ENCODE measurements around the gene PSMG3. TPM values are rescaled to one million over a fixed set of nuclear protein-coding genes. Genes with fewer than 3 reads are reported as not detected.
"Not testable (repeated sequence)": the region's sequence is repeated elsewhere in the genome, so short reads cannot be mapped to it uniquely, and the experiment has no call there.

The PSMG3 gene
- total RNA-seq, 1 experiment from 2014 or later: 33.3 TPM

DNA sequence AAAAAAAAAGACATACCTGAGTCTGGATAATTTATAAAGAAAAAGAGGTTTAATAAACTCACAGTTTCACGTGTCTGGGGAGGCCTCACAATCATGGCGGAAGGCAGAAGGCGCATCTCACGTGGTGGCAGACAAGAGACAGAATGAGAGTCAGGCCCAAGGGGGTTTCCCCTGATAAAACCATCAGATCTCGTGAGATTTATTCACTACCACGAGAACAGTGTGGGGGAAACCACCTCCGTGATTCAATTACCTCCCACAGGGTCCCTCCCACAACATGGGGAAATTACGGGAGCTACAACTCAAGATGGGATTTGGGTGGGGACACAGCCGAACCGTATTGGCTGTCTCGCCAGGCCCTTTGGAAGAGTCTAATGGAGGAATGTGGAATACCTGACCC is 48.4 kb downstream of the PSMG3 start:
- no peak overlapping the region for H3K4me3 Mint-ChIP-seq
- H3K9me3 Mint-ChIP-seq: peaks cover 8% of the 10 kb centered on the region
- no peaks in the 10 kb centered on the region for H3K36me3 Mint-ChIP-seq
- H3K4me1 Mint-ChIP-seq: peaks cover 7% of the 10 kb centered on the region
- ChIA-PET CTCF (no interaction called here), POLR2A (no interaction called here)
- no peak for TF ChIP-seq CREM (CRISPR knock-in tag; IDR thresholded peaks at IDR 0.05)
- TF ChIP-seq, protein P1, sequence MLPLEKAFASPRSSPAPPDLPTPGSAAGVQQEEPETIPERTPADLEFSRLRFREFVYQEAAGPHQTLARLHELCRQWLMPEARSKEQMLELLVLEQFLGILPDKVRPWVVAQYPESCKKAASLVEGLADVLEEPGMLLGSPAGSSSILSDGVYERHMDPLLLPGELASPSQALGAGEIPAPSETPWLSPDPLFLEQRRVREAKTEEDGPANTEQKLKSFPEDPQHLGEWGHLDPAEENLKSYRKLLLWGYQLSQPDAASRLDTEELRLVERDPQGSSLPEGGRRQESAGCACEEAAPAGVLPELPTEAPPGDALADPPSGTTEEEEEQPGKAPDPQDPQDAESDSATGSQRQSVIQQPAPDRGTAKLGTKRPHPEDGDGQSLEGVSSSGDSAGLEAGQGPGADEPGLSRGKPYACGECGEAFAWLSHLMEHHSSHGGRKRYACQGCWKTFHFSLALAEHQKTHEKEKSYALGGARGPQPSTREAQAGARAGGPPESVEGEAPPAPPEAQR (CRISPR knock-in tag; IDR thresholded peaks at IDR 0.05): no peak
- TF ChIP-seq IRF2 (CRISPR knock-in tag; IDR thresholded peaks at IDR 0.05; ENCODE audit: borderline replicate concordance, low read depth): no peak
- TF ChIP-seq, protein P2, sequence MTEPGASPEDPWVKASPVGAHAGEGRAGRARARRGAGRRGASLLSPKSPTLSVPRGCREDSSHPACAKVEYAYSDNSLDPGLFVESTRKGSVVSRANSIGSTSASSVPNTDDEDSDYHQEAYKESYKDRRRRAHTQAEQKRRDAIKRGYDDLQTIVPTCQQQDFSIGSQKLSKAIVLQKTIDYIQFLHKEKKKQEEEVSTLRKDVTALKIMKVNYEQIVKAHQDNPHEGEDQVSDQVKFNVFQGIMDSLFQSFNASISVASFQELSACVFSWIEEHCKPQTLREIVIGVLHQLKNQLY (CRISPR knock-in tag; IDR thresholded peaks at IDR 0.05): no peak
- no peak overlapping the region for H3K27ac Mint-ChIP-seq
- DNase-seq (ENCODE audit: low spot score) (no peak), ATAC-seq (no peak)
- H3K27me3 Mint-ChIP-seq (ENCODE audit: low read depth): no peaks in the 10 kb centered on the region; the same call in 1 of the 2 replicates

DNA sequence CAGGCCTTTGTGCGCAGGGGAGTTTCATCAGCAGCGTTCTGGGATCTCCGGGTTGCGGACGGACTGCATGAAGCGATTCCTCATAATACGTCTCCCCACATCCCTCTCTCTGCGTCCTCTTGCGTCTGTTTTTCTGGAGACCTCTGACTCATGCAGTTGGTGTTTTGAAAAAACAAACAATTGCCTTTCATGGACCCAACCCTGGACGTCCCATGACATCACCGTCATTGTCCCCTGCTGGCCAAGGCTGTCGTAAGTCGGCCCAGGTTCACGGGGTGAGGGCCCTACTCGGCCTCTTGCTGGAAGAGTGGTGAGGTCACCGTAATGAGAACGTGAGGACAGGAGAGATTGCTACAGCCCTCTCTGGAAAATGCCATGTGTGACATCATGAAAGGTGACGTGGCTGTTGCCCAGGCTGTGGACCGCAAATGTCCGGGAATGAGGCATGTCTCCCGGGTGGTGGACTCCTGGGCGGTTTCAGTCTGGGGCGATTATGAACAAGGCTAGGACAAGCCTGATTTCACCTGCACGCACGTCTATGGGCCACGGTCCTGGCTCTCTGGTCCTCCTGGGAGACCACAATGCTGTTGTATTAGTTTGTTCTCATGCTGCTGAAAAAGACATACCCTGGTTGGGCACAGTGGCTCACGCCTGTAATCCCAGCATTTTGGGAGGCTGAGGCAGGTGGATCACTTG is 49.1 kb downstream of the PSMG3 start:
- Mint-ChIP-seq H3K27me3 (ENCODE audit: low read depth) (no peaks in the 10 kb centered on the region; the same call in 1 of the 2 replicates), H3K4me1 (peaks cover 7% of the 10 kb centered on the region; the same call in 1 of the 2 replicates), H3K9me3 (peaks cover 8% of the 10 kb centered on the region), H3K4me3 (no peak overlapping the region), H3K27ac (no peak overlapping the region), H3K36me3 (no peaks in the 10 kb centered on the region)
- peak; percentile 91 for TF ChIP-seq GABPB1 (CRISPR knock-in tag; IDR thresholded peaks at IDR 0.05)
- TF ChIP-seq, protein P3, sequence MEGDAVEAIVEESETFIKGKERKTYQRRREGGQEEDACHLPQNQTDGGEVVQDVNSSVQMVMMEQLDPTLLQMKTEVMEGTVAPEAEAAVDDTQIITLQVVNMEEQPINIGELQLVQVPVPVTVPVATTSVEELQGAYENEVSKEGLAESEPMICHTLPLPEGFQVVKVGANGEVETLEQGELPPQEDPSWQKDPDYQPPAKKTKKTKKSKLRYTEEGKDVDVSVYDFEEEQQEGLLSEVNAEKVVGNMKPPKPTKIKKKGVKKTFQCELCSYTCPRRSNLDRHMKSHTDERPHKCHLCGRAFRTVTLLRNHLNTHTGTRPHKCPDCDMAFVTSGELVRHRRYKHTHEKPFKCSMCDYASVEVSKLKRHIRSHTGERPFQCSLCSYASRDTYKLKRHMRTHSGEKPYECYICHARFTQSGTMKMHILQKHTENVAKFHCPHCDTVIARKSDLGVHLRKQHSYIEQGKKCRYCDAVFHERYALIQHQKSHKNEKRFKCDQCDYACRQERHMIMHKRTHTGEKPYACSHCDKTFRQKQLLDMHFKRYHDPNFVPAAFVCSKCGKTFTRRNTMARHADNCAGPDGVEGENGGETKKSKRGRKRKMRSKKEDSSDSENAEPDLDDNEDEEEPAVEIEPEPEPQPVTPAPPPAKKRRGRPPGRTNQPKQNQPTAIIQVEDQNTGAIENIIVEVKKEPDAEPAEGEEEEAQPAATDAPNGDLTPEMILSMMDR (IDR thresholded peaks at IDR 0.05): no peak
- POLR2A ChIA-PET: no interaction called here
- CTCF ChIA-PET: no interaction called here
- DNase-seq (ENCODE audit: low spot score) (no peak), ATAC-seq (no peak)

DNA sequence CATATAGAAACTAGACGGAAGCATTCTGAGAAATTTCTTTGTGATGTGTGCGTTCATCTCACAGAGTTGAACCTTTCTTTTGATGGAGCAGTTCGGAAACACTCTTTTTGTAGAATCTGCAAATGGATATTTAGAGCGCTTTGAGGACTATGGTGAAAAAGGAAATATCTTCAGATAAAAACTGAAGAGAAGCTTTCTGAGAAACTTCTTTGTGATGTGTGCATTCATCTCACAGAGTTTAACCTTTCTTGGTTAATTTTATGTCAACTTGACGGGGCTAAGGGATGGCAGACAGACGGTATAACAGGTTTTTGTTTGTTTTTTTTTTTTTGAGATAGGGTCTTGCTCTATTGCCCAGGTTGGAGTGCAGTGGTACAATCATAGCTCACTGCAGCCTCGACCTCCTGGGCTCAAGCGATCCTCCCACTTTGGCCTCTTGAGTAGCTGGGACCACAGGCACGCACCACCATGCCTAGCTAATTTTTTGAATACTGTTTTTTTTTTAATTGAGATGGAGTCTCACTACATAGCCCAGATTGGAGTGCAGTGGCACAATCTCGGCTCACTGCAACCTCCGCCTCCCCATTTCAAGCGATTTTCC is 50.4 kb downstream of the PSMG3 start:
- H3K27ac Mint-ChIP-seq; H3K36me3 Mint-ChIP-seq; H3K9me3 Mint-ChIP-seq; H3K27me3 Mint-ChIP-seq (ENCODE audit: low read depth); POLR2A ChIA-PET; DNase-seq (ENCODE audit: low spot score); ATAC-seq; H3K4me3 Mint-ChIP-seq; H3K4me1 Mint-ChIP-seq: not testable (repeated sequence)
- CTCF ChIA-PET: interaction anchor here (1.1 to 1.7 kb wide), 2 partner anchors 37 to 39 kb away, joined by 4 to 5 read pairs; partner anchors contain the start of gene TMEM184A

Other genes with a start within 250 kb of the PSMG3 start
- gene MICALL2, start 110.6 kb downstream of the PSMG3 start, total RNA-seq (2021): 13.6 to 15.7 TPM (median 14.1 TPM) in 3 replicates
- gene INTS1, start 65.6 kb downstream of the PSMG3 start, total RNA-seq (2021): 143 to 161 TPM (median 150 TPM) in 3 replicates
- 15.7 to 21.7 TPM (median 18.7 TPM) in 3 replicates for gene MAFK, start 39.3 kb downstream of the PSMG3 start, total RNA-seq (2021)
- gene TMEM184A, start 13.8 kb downstream of the PSMG3 start, total RNA-seq (2021): 1.3 to 1.4 TPM (median 1.3 TPM) in 3 replicates
- gene ELFN1, start 100.2 kb upstream of the PSMG3 start, total RNA-seq (2021): 4.1 to 4.6 TPM (median 4.4 TPM) in 3 replicates